ENCODE data around the gene RPL31. TPM values are rescaled to one million over a fixed set of nuclear protein-coding genes. Genes with fewer than 3 reads are reported as not detected.

Gene RPL31
- total and polyA plus RNA-seq, 4 donors = 1,020 to 6,954 (median 2,548) TPM

DNA sequence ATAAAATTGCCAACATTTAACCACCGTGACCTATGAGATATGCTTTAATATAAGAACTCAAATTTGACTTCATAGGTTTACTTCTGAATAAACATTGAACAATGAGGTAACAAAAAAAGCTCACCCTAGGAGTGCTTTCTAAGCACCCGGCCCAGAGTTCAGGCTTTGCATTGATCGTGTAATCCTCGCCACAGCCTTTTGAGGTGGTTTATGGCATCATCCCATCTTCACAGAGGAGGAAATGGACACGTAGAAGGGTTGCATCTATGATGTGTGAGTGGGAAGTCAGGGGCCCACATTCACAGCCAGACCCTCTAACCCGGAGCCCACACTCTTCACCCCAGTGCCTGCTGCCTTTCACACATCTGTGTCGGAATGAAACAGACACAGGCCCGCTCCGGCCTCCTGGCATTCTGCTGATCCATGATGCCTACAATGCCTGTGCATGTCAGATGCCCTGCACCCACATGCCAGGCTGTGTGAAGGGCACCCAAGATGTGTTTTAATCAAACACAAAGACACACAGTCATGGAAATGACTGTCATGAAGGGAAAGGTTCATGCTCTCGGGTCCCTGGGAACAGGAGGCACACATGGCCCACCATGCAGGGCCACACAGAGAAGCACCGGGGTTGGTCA lies 48.6 kb upstream of the RPL31 start:
- Histone ChIP-seq H3K27ac (ENCODE audit: low read depth in 1 of 2, low read length in 1 of 2) (no peak overlapping the region), H3K4me1 (ENCODE audit: control insufficient read depth in 5 of 5, insufficient read depth in 5 of 5, low read length in 5 of 5) (peaks cover 0 to 11% (median 6%) of the 10 kb centered on the region in 5 donors), H3K36me3 (ENCODE audit: control insufficient read depth in 4 of 4, insufficient read depth in 4 of 4, low read length in 4 of 4) (peaks cover 0 to 11% (median 1%) of the 10 kb centered on the region in 4 donors), H3K27me3 (ENCODE audit: control insufficient read depth in 3 of 3, insufficient read depth in 3 of 3, low read length in 2 of 3) (no peaks in the 10 kb centered on the region), H3K9ac (ENCODE audit: insufficient read depth in 1 of 2, low read length in 2 of 2) (no peak overlapping the region), H3K9me3 (ENCODE audit: control insufficient read depth in 4 of 4, insufficient read depth in 3 of 4, low read length in 3 of 4) (no peaks in the 10 kb centered on the region), H3K4me3 (no peak overlapping the region)
- DNase-seq (no peak), ATAC-seq (ENCODE audit: insufficient read depth, low FRiP score) (no peak)
- 84 to 88% methylated on average over 11 of the region's 11 CpGs for WGBS, 2 donors
- TF ChIP-seq, protein P1, sequence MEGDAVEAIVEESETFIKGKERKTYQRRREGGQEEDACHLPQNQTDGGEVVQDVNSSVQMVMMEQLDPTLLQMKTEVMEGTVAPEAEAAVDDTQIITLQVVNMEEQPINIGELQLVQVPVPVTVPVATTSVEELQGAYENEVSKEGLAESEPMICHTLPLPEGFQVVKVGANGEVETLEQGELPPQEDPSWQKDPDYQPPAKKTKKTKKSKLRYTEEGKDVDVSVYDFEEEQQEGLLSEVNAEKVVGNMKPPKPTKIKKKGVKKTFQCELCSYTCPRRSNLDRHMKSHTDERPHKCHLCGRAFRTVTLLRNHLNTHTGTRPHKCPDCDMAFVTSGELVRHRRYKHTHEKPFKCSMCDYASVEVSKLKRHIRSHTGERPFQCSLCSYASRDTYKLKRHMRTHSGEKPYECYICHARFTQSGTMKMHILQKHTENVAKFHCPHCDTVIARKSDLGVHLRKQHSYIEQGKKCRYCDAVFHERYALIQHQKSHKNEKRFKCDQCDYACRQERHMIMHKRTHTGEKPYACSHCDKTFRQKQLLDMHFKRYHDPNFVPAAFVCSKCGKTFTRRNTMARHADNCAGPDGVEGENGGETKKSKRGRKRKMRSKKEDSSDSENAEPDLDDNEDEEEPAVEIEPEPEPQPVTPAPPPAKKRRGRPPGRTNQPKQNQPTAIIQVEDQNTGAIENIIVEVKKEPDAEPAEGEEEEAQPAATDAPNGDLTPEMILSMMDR (IDR thresholded peaks at IDR 0.05; ENCODE audit: control extremely low read depth, extremely low read depth) = no peak

DNA sequence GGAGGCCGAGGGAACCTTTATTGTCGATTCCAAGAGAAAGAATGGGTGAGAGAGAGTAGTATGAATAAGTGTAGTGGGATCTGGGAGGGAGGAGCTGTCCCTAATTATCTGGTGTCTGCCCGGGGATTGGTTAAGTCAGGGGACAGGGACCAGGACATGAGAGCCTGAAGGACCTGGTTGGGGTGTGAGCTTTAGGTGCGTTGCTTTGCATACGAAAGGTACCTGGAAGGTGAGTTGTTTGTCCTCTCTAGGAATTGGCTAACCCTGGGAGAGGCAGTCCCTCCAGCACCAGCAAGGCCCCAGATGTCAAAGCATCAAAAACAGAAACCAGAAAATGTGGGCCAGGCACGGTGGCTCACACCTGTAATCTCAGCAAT lies 48.1 kb upstream of the RPL31 start:
- ATAC-seq (ENCODE audit: insufficient read depth, low FRiP score) = no peak
- Histone ChIP-seq H3K9me3 (ENCODE audit: control insufficient read depth in 4 of 4, insufficient read depth in 3 of 4, low read length in 3 of 4) (no peaks in the 10 kb centered on the region), H3K27ac (ENCODE audit: low read depth in 1 of 2, low read length in 1 of 2) (no peak overlapping the region), H3K4me3 (no peak overlapping the region), H3K27me3 (ENCODE audit: control insufficient read depth in 3 of 3, insufficient read depth in 3 of 3, low read length in 2 of 3) (no peaks in the 10 kb centered on the region), H3K9ac (ENCODE audit: insufficient read depth in 1 of 2, low read length in 2 of 2) (no peak overlapping the region), H3K36me3 (ENCODE audit: control insufficient read depth in 4 of 4, insufficient read depth in 4 of 4, low read length in 4 of 4) (peaks cover 0 to 9% (median 1%) of the 10 kb centered on the region in 4 donors), H3K4me1 (ENCODE audit: control insufficient read depth in 5 of 5, insufficient read depth in 5 of 5, low read length in 5 of 5) (peaks cover 0 to 11% (median 6%) of the 10 kb centered on the region in 5 donors)
- 71 to 92% methylated on average over 6 of the region's 6 CpGs for WGBS, 2 donors
- no peak for DNase-seq
- TF ChIP-seq, protein P1 (IDR thresholded peaks at IDR 0.05; ENCODE audit: control extremely low read depth, extremely low read depth) = no peak

DNA sequence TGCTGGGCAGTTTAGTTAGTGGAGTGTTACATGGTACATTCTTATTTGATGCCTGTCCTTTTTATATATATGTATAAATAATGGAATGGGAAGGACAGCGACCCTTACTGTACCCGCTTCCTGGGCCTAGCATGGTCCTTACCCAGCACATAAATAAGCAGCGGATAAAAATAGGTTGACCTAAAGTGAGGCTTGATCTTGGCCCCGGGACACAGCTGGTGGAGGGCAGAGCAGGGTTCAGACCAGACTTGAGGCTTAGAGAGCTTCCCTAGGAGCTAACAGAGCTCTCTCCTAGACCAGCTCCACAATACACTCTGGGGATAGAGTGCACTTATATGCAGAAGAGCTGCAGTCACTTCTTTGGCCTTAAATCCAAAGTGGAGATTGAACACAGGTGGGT lies 46.9 kb upstream of the RPL31 start:
- Histone ChIP-seq H3K27me3 (ENCODE audit: control insufficient read depth in 3 of 3, insufficient read depth in 3 of 3, low read length in 2 of 3) (no peaks in the 10 kb centered on the region), H3K4me3 (no peak overlapping the region), H3K27ac (ENCODE audit: low read depth in 1 of 2, low read length in 1 of 2) (no peak overlapping the region), H3K4me1 (ENCODE audit: control insufficient read depth in 5 of 5, insufficient read depth in 5 of 5, low read length in 5 of 5) (peaks cover 0 to 11% (median 6%) of the 10 kb centered on the region in 5 donors), H3K36me3 (ENCODE audit: control insufficient read depth in 4 of 4, insufficient read depth in 4 of 4, low read length in 4 of 4) (peaks cover 0 to 2% (median 0%) of the 10 kb centered on the region in 4 donors), H3K9ac (ENCODE audit: insufficient read depth in 1 of 2, low read length in 2 of 2) (no peak overlapping the region), H3K9me3 (ENCODE audit: control insufficient read depth in 4 of 4, insufficient read depth in 3 of 4, low read length in 3 of 4) (no peaks in the 10 kb centered on the region)
- DNase-seq (no peak), ATAC-seq (ENCODE audit: insufficient read depth, low FRiP score) (no peak)
- TF ChIP-seq, protein P1 (IDR thresholded peaks at IDR 0.05; ENCODE audit: control extremely low read depth, extremely low read depth) = no peak
- WGBS, 2 donors = 82 to 98% methylated on average over 4 of the region's 4 CpGs

DNA sequence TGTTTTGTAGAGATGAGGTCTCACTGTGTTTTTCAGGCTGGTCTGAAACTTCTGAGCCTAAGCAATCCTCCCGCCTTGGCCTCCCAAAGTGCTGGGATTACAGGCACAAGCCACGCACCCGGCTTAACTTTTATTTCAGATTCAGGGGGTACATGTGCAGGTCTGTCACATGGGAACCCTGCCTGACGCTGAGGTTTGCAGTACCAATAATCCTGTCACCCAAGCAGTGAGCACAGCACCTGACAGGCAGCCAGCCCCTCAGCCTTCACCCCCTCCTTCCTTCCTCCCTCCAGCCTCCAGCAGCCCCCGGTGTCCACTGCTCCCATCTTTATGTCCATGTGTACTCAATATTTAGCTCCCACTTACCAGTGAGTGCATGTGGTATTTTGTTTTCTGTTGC lies 46.0 kb upstream of the RPL31 start:
- H3K36me3 ChIP-seq (ENCODE audit: control insufficient read depth in 4 of 4, insufficient read depth in 4 of 4, low read length in 4 of 4) = peaks cover 0 to under 1% (median 0%) of the 10 kb centered on the region in 4 donors
- H3K4me1 ChIP-seq (ENCODE audit: control insufficient read depth in 5 of 5, insufficient read depth in 5 of 5, low read length in 5 of 5) = peaks cover 0 to 11% (median 6%) of the 10 kb centered on the region in 5 donors
- DNase-seq = no peak
- H3K9me3 ChIP-seq (ENCODE audit: control insufficient read depth in 4 of 4, insufficient read depth in 3 of 4, low read length in 3 of 4) = peaks cover 0 to 3% (median 0%) of the 10 kb centered on the region in 4 donors
- H3K4me3 ChIP-seq = no peak overlapping the region
- no peak for ATAC-seq (ENCODE audit: insufficient read depth, low FRiP score)
- no peaks in the 10 kb centered on the region for H3K27me3 ChIP-seq (ENCODE audit: control insufficient read depth in 3 of 3, insufficient read depth in 3 of 3, low read length in 2 of 3)
- no peak overlapping the region for H3K9ac ChIP-seq (ENCODE audit: insufficient read depth in 1 of 2, low read length in 2 of 2)
- TF ChIP-seq, protein P1 (IDR thresholded peaks at IDR 0.05; ENCODE audit: control extremely low read depth, extremely low read depth) = no peak
- no peak overlapping the region for H3K27ac ChIP-seq (ENCODE audit: low read depth in 1 of 2, low read length in 1 of 2)
- WGBS, 2 donors = 98 to 99% methylated on average over 5 of the region's 5 CpGs

All from lung (tissue), 12 donors.